Coronary artery (tissue), 2 donors: ENCODE results near the gene NMNAT3.

Source experiments
- DNase-seq: peaks from one replicate; pipeline ENCODE4 v3.0.0-alpha.2; 2017; ENCODE audit warnings: low spot score
- H3K27ac ChIP-seq, 2 donors: fragments of 200-600 bp; sonication (generic); one replicate each; pipeline ENCODE4 v1.5.1; 2016 to 2019
- H3K4me3 ChIP-seq: fragments of 200-600 bp; sonication (generic); 2 replicates; pipeline ENCODE4 v1.5.1; 2016; ENCODE audit warnings: mild to moderate bottlenecking, moderate library complexity
- CTCF ChIP-seq: fragments of 200-600 bp; sonication (generic); IDR thresholded peaks from one replicate; pipeline ENCODE4 v1.5.1; 2019; ENCODE audit warnings: antibody characterized with exemption

Gene NMNAT3

GRCh38 chr3:139526146-139526545, 151.6 kb downstream of the NMNAT3 start:
- Histone ChIP-seq H3K4me3 (no peak overlapping the region), H3K27ac (no peak overlapping the region)
- peak; percentile 29 for DNase-seq
- TF ChIP-seq CTCF, result no peak

- no peak for TF ChIP-seq CTCF
Measured at GRCh38 chr3:139524841-139525636, 152.7 kb downstream of the NMNAT3 start.

GRCh38 chr3:139523718-139524117, 154.1 kb downstream of the NMNAT3 start:
- no peak overlapping the region for H3K4me3 ChIP-seq
- peak; percentile 3 for DNase-seq
- no peak for TF ChIP-seq CTCF
- no peak overlapping the region for H3K27ac ChIP-seq

More at GRCh38 chr3:139524841-139525636, 152.7 kb downstream of the NMNAT3 start:
- Histone ChIP-seq H3K27ac (no peak overlapping the region), H3K4me3 (no peak overlapping the region)
- peak; percentile 53 for DNase-seq

GRCh38 chr3:139523166-139523565, 154.6 kb downstream of the NMNAT3 start:
- peak; percentile 50 for DNase-seq
- Histone ChIP-seq H3K4me3 (no peak overlapping the region), H3K27ac (no peak overlapping the region)
- TF ChIP-seq CTCF, result no peak

GRCh38 chr3:139522421-139522820, 155.4 kb downstream of the NMNAT3 start:
- Histone ChIP-seq H3K4me3 (no peak overlapping the region), H3K27ac (no peak overlapping the region)
- peak; percentile 36 for DNase-seq
- no peak for TF ChIP-seq CTCF

- TF ChIP-seq CTCF, result no peak
- Histone ChIP-seq H3K27ac (no peak overlapping the region), H3K4me3 (no peak overlapping the region)
- DNase-seq, result peak; percentile 29
Measured at GRCh38 chr3:139521816-139522215, 156.0 kb downstream of the NMNAT3 start.

- TF ChIP-seq CTCF, result no peak
- no peak overlapping the region for H3K4me3 ChIP-seq
- no peak overlapping the region for H3K27ac ChIP-seq
- no peak for DNase-seq
Measured at GRCh38 chr3:139521144-139521543, 156.6 kb downstream of the NMNAT3 start.
